ENCODE data around the gene ABCF2. TPM values are rescaled to one million over a fixed set of nuclear protein-coding genes. Genes with fewer than 3 reads are reported as not detected.

The ABCF2 gene
- polyA plus RNA-seq, 1 of the 3 experiments (the other 2 are of a cell fraction), result 75.4 TPM

- CTCF ChIA-PET, result interaction anchor here (1.1 kb wide), 1 partner anchor 14 kb away, joined by 3 read pairs; no protein-coding TSS in a partner anchor
These were observed 33.6 kb downstream of the ABCF2 start for GRCh38 chr7:151193203-151193978.

More at GRCh38 chr7:151193203-151193978, 33.6 kb downstream of the ABCF2 start:
- 75% methylated on average over 14 of the region's 14 CpGs for WGBS (ENCODE audit: low lambda C conversion rate)
- Histone ChIP-seq H3F3A (replicated peaks; ENCODE audit: insufficient read depth) (no peaks in the 10 kb centered on the region), H4K20me1 (ENCODE audit: insufficient read depth) (no peaks in the 10 kb centered on the region), H3K4me1 (ENCODE audit: control insufficient read depth in 1 of 2, insufficient read depth in 2 of 2, low read depth in 1 of 2, low read length in 1 of 2) (no peaks in the 10 kb centered on the region), H3K36me3 (replicated peaks in 1 of 2; ENCODE audit: control insufficient read depth in 1 of 2, insufficient read depth in 2 of 2, low read length in 1 of 2) (no peaks in the 10 kb centered on the region), H3K27ac (ENCODE audit: low read depth in 2 of 2, low read length in 1 of 2) (no peak overlapping the region), H3K9me2 (no peaks in the 10 kb centered on the region), H3K79me2 (ENCODE audit: insufficient read depth) (no peaks in the 10 kb centered on the region), H3K4me3 (ENCODE audit: low read depth in 2 of 2, low read length in 1 of 2) (no peak overlapping the region), H3K27me3 (ENCODE audit: insufficient read depth) (peaks cover 85% of the 10 kb centered on the region), H2AFZ (ENCODE audit: low read depth) (no peak overlapping the region), H3K9me3 (no peaks in the 10 kb centered on the region), H3K4me2 (no peak overlapping the region), H3K9ac (no peak overlapping the region)
- no peak for DNase-seq
- TF ChIP-seq YY1 (IDR thresholded peaks at IDR 0.05; ENCODE audit: low read depth) (no peak), GABPA (IDR thresholded peaks at IDR 0.05; ENCODE audit: low read depth) (no peak), MXI1 (IDR thresholded peaks at IDR 0.05; ENCODE audit: low read depth, low read length) (no peak), PBX3 (IDR thresholded peaks at IDR 0.05) (no peak), RAD21 (IDR thresholded peaks at IDR 0.05; ENCODE audit: low read length) (no peak), TAF1 (IDR thresholded peaks at IDR 0.05; ENCODE audit: borderline replicate concordance, low read depth, low read length) (no peak), IRF3 (IDR thresholded peaks at IDR 0.05; ENCODE audit: low read depth, low read length) (no peak), RCOR1 (IDR thresholded peaks at IDR 0.05; ENCODE audit: low read length) (no peak), EP300 (IDR thresholded peaks at IDR 0.05; ENCODE audit: borderline replicate concordance in 1 of 2, low read depth in 1 of 2, low read length in 1 of 2) (no peak), ELF1 (IDR thresholded peaks at IDR 0.05) (no peak), FOXM1 (IDR thresholded peaks at IDR 0.05; ENCODE audit: low read depth) (no peak), REST (IDR thresholded peaks at IDR 0.05; ENCODE audit: low read depth, low read length) (no peak)
- POLR2A ChIA-PET, result interaction anchor here (0.6 kb wide), 1 partner anchor 26 kb away, joined by 3 read pairs; no protein-coding TSS in a partner anchor

Measured in SK-N-SH (cell line).